ENCODE data around the gene LSG1.
A peak's percentile ranks its signal among the peaks of the same experiment; 100 is the strongest.

The LSG1 gene

GRCh38 chr3:194598771-194599557, 73.0 kb downstream of the LSG1 start:
- TF ChIP-seq CTCF (IDR thresholded peaks at IDR 0.05; ENCODE audit: low read depth, low read length) = no peak
- DNase-seq (ENCODE audit: extremely low read depth, low read depth) = no peak

- no peak for DNase-seq (ENCODE audit: extremely low read depth, low read depth)
- no peak for TF ChIP-seq CTCF (IDR thresholded peaks at IDR 0.05; ENCODE audit: low read depth, low read length)
Measured at GRCh38 chr3:194596906-194597305, 75.1 kb downstream of the LSG1 start.

- peak; percentile 97 for DNase-seq (ENCODE audit: extremely low read depth, low read depth)
- peak; percentile 13; the same call in 1 of the 2 replicates for TF ChIP-seq CTCF (IDR thresholded peaks at IDR 0.05; ENCODE audit: low read depth, low read length)
Measured at GRCh38 chr3:194592798-194593752, 78.9 kb downstream of the LSG1 start.

Data from AG09319 (cell line).